NK-92 treated with Interleukin-12 subunit alpha and Interleukin-12 subunit beta, amount 100 ng/mL, for 24 hours (cell line): ENCODE results near the gene ZKSCAN3.
"Not testable (repeated sequence)": the region's sequence is repeated elsewhere in the genome, so short reads cannot be mapped to it uniquely, and the experiment has no call there.

Experiments
- DNase-seq: peaks from one replicate; lab custom pipeline; 2025; lab: John Stamatoyannopoulos, UW

The ZKSCAN3 gene

DNA sequence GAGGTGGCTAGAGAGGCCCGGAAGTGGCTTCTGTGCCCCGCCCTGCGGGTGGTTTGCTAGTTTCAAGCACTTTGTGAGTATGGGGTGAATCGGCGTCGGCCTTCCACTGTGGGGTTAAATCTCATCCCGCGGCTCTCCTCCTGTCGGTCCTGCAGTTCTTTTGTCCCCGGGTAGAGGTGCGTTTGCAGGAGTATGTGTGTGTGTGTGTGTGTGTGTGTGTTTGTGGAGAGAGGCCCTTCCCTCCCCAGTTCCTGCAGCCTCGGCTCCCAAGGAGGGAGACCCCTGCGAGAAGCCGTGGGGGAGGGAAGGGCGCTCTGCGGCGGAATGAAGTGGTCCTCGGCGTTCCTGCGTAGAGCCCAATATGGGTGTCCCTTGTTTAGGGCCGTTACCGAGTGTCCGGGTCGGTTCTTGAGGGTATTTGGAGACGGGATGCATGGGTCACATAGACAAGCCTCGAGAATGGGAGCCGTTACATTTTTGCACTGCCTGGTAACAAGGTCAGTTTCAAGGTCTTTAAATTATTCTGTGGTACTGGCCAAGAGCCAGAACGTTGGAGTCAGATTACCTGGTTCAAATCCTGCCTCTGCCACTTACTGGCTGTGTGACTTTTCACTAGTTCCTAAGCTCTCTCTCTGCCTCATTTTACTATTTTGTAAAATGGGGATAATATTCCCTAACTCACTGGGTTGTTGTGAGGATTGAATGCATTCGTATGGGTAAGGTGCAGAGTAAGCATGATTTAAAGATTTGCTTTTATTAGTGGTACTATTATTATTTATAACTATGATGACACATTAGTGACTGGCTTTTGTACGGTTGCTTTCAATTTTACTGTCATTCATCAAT is at the start of gene ZKSCAN3:
Gene ZKSCAN3, plus strand, starts transcription at position 56 of the 846 bp plus-strand sequence. CDS start 9,640 bp downstream, outside the sequence.
- DNase-seq: peak; percentile 79

DNA sequence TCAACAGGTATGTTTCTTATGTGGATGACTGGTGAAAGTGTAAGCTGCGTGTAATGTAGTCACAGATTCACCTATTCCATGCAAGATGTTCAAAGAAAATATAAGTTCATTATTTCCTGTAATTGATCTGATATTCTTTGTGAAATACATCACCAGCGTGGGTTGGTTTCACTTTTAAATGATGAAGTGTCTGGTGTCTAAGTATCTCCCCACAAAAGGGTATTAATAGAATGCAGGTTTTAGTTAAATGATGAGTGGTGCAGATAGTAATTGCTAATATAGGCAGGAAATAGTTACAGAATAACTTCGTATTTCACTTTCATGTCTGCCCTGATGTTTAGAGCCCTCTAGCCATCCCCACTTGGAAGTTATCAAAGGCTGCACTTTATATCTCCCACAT is 46.2 kb upstream of the ZKSCAN3 start:
- DNase-seq: no peak

DNA sequence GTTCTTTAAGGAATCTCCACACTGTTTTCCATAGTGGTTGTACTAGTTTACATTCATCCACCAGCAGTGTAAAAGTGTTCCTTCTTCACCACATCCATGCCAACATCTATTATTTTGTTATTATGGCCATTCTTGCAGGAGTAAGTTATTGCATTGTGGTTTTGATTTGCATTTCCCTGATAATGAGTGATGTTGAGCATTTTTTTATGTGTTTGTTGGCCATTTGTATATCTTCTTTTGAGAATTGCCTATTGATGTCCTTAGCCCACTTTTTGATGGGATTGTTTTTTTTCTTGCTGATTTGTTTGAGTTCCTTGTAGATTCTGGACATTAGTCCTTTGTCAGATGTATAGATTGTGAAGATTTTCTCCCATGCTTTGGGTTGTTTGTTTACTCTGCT is 43.4 kb upstream of the ZKSCAN3 start:
- DNase-seq: not testable (repeated sequence)

DNA sequence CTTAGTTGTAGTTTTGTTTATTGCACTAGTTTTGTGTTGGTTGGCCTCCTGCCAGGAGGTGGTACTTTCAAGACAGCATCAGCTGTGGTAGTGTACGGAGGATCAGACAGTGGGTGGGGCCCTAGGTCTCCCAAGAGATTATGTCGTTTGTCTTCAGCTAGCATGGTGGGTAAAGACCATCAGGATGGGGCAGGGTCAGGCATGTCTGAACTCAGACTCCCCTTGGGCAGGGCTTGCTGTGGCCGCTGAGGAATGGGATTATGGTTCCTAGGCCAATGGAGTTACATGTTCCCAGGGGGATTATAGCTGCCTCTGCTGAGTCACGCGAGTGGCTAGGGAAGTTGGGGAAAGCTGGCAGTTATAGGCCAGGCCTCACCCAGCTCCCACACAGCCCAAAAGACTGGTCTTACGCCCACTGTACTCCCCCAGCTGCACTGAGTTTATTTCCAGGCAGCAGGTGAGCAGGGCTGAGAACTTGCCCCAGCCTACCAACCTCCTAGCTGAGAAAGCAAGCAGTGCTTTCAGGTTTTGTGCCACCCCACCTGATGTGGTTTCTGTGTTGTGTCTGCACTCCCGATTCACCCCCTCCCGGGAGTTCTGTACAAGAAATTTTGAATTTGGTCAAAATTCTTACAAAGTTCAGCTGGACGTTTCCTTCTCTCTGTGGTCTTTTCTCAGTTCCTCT is 38.5 kb upstream of the ZKSCAN3 start:
- no peak for DNase-seq

DNA sequence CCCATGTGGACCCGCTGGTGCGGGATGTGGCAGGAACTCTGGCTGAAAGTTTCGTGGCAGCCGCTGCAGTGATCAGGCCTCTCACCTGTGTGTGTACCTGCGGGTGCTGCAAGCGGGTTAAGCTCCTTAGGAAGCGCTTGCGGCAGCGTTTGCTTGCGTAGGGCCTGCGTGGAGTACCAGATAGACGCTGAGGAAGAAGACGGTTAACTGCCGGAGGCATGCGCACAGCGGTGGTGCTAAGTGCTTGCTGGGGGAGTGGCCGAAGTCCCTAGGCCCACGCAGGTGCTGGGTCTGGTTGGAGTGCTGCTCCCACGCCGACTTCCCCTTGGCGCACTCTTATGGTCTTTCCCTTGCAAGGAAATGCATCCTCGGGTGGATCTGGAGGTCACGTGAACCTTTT is 36.8 kb upstream of the ZKSCAN3 start:
- no peak for DNase-seq

DNA sequence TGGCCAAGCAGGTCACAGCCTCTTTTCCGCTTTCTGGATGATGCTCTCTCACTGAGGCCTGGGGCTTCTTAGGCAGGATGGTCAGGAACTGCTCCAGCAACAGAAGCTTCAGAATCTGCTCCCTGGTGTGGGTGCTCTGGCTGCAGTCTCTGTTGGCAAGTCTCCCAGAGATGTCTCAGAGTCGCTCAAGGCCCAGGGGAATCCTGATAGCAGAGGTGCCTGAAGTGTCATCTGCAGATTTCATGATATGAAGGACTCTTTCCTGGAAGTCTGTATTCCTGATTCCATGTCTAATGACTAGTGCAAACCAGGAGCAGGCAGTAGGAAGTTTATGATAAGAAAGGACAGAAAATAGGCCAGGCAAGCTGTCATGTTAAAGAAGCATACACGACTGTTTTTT is 34.1 kb upstream of the ZKSCAN3 start:
- DNase-seq: no peak

DNA sequence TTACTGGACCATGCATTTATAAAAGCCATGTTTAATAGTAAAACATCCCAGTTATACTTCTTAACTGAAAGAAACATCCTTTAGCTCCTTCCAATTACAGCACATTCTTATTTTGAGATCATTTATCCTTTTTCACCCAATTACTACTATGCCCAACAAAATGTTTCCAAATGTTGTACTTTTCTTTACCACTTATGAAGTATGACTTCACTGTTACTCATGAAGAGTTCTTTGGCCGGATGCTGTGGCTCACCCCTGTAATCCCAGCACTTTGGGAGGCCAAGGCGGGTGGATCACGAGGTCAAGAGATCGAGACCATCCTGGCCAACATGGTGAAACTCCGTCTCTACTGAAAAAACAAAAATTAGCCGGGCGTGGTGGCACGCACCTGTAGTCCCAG is 31.9 kb upstream of the ZKSCAN3 start:
- DNase-seq: not testable (repeated sequence)

DNA sequence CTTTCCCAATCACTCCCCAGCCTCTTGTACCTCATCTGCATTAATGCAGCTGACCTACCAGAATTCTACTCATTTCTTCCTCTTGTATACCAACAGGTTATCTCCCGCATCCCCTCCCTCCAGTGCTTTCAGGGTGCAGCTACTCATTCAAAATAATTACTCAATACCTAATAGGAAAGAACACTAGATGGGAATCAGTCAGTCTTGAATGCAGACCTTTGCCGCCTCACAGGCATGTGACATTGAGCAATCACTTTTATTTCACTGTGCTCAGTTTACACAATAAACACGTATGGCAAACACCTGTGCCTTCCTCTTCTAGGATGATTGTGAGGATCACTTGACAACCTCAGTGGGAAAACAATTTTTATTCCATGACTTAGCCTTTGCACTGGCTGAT is 27.1 kb upstream of the ZKSCAN3 start:
- no peak for DNase-seq

DNA sequence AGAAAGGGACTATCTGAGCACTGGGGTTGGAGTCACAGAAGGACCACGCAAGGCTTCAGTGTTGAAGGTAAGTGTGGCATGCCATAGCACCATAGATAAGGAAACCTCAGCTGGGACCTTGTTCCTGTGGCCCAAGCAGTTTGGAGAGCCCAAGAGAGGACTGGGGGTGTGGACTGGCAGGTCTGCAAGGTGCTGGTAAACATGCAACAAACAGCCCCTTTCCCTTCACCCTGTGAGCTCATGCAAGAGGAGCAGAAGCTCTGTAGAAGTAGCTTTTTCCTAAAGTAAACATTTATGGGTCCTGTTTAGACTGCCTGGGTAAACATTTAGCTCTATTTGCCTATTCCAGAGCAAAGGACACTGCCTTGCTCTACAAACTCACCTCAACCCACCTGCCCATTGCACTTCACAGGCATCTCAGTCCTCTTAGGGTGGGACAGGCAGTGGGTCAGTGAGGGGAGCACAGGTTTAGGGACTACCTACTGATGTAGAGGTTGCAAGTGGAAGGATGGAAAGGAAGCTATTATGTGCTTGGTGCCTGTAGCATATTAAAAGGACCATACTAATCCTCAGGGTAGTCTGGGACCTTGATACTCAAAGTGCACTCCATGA is 25.8 kb upstream of the ZKSCAN3 start:
- no peak for DNase-seq

DNA sequence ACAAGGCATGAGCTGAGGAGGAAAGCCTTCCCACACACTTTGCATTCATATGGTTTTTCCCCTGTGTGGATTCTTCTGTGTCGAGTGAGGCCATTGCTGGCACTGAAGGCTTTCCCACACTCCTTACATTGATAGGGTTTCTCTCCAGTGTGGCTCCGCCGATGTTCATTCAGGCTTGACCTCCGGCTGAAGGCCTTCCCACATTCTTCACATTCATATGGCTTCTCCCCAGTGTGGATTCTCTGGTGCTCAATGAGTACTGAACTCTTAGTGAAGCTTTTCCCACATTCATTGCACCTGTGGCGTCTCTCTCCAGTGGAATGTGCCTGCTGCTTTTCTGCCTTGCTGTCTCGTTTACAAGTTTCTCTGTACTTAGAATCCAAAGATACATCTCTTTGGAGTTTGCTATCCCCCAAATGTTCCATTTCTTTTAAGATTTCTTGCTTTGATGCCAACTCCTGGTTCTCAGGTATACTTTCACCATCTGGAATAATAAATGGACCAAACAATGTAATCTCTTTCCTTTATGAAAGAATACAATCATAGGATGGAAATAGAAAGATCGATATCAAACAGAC is 23.3 kb upstream of the ZKSCAN3 start:
- no peak for DNase-seq

DNA sequence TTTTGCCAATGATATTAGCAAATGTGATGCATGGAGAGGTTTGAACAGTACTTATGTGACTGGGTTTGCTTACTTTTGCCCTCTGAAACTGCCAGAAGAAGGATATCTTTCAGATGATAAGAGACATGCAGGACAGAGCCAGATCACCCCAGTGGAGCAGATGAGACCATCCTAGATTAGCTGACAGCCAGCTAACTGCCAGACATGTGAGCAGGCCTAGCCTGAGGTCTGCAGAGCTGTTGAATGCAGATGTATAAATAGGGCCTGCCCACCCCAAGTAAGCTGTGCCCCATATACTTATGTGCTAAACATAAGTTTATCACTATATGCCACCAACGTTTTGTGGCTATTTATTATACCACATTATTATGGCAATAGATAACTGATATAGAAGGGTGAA is 19.7 kb upstream of the ZKSCAN3 start:
- no peak for DNase-seq

DNA sequence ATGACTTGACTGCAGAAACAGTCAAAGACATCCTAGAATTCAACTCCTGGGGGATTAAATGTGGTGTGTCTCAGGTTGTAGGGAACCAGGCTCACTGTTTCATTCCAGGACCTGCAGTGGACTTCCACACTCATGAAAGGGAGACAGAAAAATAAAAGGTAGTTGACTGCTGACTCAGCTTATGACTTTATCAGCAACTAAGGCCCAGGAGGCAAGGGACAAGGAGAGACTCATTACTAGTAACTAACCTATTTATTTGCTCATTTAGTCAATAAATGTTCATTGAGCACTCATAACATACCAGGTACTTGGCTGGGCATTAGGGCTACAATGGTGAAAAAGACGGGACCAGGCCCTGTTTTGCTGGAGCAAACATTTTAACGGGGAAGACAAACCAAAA is 16.7 kb upstream of the ZKSCAN3 start:
- DNase-seq: no peak

DNA sequence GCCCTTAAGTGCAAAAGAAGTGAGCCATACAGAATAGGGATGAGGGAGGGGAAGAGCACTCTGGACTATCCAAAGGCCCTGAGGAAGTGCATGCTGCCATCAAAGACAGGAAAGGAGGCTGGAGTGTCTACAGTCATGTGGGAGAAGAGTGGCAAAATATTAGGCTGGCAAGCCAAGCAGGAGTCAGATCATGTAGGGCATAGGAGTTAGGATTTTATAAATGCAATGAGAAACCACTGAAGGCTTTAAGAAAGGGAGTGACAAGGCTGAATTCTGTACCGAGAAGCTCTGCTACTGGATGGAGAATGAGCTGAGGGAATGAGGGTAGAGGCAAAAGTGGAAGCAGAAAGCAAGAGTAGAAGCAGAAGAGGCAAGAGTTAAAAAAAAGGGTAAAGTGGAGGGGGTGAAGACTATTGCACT is 16.1 kb upstream of the ZKSCAN3 start:
- no peak for DNase-seq

DNA sequence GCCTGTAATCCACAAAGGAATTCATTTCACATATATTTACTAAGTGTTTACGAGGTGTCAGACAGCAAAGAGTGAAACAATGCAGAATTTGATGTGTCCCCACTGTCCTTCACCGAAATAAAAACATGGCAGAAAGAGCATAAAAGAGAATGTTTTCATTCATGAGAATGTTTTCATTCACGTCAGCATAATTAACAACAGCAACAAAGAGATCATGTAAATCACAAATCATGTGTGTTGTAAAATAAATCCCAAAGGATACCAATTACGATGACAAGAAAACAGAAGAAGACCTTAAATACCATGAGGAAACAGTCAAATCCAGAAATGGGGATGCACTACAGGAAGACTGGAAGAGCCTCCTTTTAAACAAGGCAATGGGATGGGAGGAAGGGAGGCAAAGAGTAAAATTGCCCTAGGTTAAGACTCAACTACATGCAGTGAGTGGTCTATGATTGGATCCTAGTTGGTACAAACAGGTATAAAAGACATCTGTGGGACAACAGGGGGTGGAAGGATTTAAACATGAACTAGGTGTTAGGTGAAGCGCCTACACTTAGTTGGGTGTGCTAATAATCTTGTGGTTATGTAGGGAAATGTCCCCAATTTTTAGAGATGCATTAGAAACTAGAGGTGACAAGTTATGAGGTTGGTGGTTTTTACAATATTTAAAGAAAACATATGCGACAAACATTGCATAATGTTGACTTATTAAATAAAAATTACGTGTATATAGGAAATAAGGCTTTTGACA is 15.3 kb upstream of the ZKSCAN3 start:
- DNase-seq: no peak

DNA sequence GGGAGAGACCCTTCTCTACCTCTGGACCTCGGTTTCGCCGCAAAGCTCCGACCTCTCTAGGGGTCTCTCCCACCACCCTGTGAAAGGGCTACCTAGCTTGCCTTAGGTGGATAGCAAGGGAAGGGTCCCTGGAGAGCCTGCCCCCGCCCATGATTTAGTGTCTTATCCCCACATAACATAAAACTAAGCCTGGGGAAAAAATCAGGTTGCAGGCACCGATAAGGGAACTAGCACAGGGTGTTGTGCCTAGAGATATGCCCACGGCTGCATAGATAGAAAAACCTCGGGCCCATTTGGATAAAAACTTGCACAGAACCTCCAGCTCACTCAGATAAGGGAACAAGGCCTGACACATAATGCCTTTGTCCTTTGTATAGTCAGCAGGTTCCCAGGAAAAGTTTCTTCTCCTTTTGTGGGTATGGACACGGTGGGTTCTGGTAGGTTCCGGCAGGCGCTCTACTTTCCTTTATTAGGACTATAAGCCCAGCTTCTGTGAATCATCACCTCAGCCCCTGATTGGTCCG is 14.6 kb upstream of the ZKSCAN3 start:
- DNase-seq: no peak

DNA sequence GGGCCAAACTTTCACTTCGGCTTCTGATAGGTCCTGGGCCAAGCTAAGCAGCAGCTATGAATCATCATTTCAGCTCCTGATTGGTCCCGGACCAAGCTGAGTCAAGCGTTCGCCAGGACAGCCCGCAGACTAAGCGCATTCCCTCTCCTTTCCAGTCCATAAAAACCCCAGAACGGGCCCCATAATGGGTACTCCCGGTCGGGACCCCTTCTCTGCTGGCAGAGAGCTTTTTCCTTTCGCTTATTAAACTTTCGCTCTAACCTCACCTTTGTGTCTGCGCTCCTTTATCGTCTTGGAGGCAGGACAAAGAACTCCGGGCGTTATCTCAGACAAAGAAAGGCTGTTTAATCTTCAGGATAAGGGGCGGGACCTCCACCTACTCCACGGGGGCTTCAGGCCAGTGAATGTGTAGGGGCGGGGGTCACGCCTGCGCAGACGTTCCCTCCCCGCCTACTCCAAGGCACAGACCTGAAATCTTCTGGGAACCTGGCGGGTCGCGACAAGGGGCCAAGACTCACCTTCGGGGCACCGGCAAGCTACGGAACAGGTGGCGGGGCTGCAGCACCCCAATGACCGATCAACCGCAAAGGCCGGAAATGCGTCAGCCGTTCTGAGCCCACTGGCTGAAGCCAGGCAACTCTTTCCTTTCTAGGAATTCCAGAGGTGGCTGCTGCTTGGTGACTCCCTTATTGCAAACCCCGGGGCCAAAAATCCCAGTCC is 14.0 kb upstream of the ZKSCAN3 start, which contains the start of gene ZSCAN31:
Gene ZSCAN31, minus strand, starts transcription at position 585 of the 720 bp plus-strand sequence. CDS start 6,465 bp downstream, outside the sequence.
- DNase-seq: peak; percentile 83

DNA sequence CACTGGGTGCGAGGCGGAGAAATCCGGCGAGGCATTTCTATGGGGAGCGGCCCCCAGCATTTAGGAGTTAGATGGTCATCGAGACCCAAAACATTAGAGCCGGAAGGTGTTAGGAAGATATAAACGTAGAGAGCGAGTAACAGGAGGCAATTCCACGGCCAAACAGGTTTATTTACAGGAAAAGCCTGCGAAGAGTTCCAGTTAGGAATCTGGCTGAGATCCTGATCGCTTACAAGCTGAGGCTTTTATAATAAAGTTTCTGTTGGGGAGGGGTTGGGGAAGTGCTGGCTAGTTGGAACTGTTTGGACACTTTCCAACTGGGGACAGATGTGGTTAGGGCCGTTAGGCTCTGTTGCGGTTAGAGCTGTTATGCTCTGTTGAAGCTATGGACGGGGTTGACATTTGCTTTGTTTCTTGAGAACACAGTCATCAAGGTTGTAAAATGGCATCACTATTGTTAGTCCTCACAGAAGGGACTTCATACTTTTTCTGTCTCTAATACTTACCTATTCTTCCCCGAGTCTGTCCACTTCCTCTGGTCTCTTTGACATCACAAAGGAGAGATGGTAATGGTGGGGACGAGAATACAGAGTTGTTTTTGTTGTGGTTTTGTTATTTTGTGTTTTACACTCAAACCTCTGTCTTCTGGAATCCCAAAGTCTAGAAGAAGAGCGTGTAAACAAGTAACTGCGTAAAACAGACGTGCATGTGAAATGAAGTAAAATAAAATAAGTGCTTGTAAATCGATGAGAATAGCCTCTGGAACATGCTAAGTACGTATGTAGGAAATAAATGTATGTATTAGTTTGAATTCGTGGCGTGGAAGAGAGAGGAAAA is 13.2 kb upstream of the ZKSCAN3 start:
- no peak for DNase-seq

DNA sequence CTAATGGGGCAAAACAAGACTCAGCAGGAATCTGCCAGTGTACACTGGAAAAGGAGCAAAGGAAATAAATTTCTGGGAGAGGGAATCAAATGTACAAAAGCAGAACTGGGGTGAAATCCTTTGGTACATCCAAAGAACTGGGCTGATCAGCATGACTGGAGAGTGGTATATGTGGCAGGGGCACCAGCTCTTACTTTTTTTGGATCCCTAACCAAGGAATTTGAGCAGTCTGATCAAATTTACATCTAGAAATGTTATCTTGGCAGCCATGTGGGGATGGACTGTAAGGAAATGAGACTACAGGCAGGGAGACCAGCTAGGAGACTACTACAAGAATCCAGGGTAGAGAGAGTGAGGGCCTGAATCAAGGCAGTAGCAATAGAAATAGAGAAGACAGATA is 12.6 kb upstream of the ZKSCAN3 start:
- DNase-seq: no peak

DNA sequence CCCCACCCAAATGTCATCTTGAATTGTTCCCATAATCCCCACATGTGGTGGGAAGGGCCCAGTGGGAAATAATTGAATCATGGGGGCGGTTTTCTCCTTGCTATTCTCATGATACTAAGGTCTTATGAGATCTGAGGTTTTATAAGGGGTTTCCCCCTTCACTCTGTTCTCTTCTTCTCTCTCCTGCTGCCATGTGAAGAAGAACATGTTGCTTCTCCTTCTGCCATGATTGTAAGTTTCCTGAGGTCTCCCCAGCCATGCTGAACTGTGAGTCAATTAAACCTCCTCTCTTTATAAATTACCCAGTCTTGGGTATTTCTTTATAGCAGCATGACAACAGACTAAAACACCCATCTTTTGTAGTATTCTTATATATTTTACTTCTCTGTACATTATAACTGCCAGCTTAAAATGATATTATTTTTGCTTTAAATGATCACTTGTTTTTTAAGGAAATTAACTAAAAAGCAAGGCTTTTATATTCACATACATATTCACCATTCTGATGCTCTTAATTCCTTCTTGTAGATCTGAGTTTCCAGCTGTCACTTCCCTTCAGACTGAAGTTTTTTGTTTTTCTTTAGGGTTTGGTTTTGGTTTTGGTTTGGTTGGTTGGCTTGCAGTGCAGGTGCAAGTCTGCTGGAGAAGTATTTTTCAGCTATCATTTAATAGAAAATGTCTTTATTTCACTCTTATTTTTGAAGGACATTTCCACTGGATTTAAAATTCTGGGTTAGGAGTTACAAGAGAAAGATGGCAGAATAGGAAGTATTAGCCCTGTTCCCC is 9.2 kb upstream of the ZKSCAN3 start:
- no peak for DNase-seq
